K562 (cell line): ENCODE measurements around the gene ARL16. TPM values are rescaled to one million over a fixed set of nuclear protein-coding genes. Genes with fewer than 3 reads are reported as not detected.
A peak's percentile ranks its signal among the peaks of the same experiment; 100 is the strongest.

ENCODE experiments used
- ATAC-seq: fragments of 200-7000 bp; cut with Tn5 transposase; 3 replicates; pipeline ENCODE4 v1.9.1; 2020; ENCODE audit warnings: moderate library complexity
- BruUV-seq: library from RNA; stranded (reverse); fragments of 400-500 nt; replicated peaks from 2 replicates; lab custom pipeline; 2021; lab: Mats Ljungman, UMichigan
- CTCF ChIA-PET: fragments of 300-600 bp; formaldehyde crosslinking; extraction: SDS; loops from one replicate; lab custom pipeline; 2021; ENCODE audit warnings: low intra/inter-chr PET ratio; lab: Yijun Ruan, JAX
- POLR2A ChIA-PET: fragments of 300-600, 350-650 bp; sonication (Branson Sonifier 250); formaldehyde crosslinking; extraction: SDS; loops from one replicate; lab custom pipeline; 2021; ENCODE audit warnings: antibody characterized with exemption, inconsistent platforms; lab: Yijun Ruan, JAX
- DNase-seq, 4 experiments: peaks; one replicate each; pipeline versions ENCODE4 v3.0.0 to v3.0.0-alpha.2; 2011 to 2018; ENCODE audit warnings: low spot score in 3 of 4, mixed read lengths in 3 of 4; ENCODE audit errors: extremely low read depth in 1 of 4
- FAIRE-seq: peaks from 2 replicates; lab custom pipeline; 2011; peaks lifted over from hg19 to GRCh38; lab: Jason Lieb, UNC
- H2AFZ ChIP-seq: 2 replicates; pipeline ENCODE4 v1.6.0; 2011; ENCODE audit warnings: low read depth, low read length, control low read depth, inconsistent platforms
- H3K27ac ChIP-seq: fragments of 200-600 bp; 3 replicates; pipeline ENCODE4 v1.8.0; 2011; ENCODE audit warnings: low read depth, mild to moderate bottlenecking, control low read depth, inconsistent platforms, low read length, moderate library complexity, mixed read lengths; ENCODE audit errors: extremely low read depth
- H3K27me3 ChIP-seq, 2 experiments: fragments of 300-600 bp in 1 of 2; 2 replicates in 1 of 2; 3 replicates in 1 of 2; pipeline versions ENCODE4 v1.6.0 to v1.8.0; 2011; ENCODE audit warnings: inconsistent platforms in 2 of 2, low read length in 2 of 2, mild to moderate bottlenecking in 1 of 2, mixed read lengths in 1 of 2, moderate library complexity in 1 of 2; ENCODE audit not compliant: control insufficient read depth in 2 of 2, insufficient read depth in 2 of 2
- H3K36me3 ChIP-seq: fragments of 300-600 bp; 3 replicates; pipeline ENCODE4 v1.8.0; 2011; ENCODE audit warnings: mild to moderate bottlenecking, low read length, inconsistent platforms; ENCODE audit not compliant: control insufficient read depth, insufficient read depth
- H3K4me1 ChIP-seq, 2 experiments: fragments of 200-600 bp in 1 of 2; replicated peaks in 1 of 2; 2 replicates in 1 of 2; 3 replicates in 1 of 2; pipeline versions ENCODE4 v1.5.1 to v1.8.0; 2011; ENCODE audit warnings: inconsistent platforms in 2 of 2, low read length in 2 of 2, mild to moderate bottlenecking in 1 of 2, mixed read lengths in 1 of 2, moderate library complexity in 1 of 2; ENCODE audit not compliant: control insufficient read depth in 2 of 2, insufficient read depth in 2 of 2
- H3K4me2 ChIP-seq: 2 replicates; pipeline ENCODE4 v1.6.1; 2011; ENCODE audit warnings: low read length, control low read depth, inconsistent platforms, mixed read lengths; ENCODE audit not compliant: insufficient read depth
- H3K4me3 ChIP-seq: fragments of 200-600 bp; sonication (generic), shearing (Covaris generic); 2 replicates; pipeline ENCODE4 v1.5.1; 2016; ENCODE audit warnings: control low read depth, inconsistent platforms
- H3K79me2 ChIP-seq: fragments of 200-600 bp; 3 replicates; pipeline ENCODE4 v1.8.0; 2011; ENCODE audit warnings: low read length, inconsistent platforms; ENCODE audit not compliant: control insufficient read depth, insufficient read depth
- H3K9ac ChIP-seq, 2 experiments: 2 replicates each; pipeline versions ENCODE4 v1.6.0 to v1.6.1; 2011; ENCODE audit warnings: low read depth in 2 of 2, low read length in 2 of 2, control low read depth in 1 of 2, inconsistent platforms in 1 of 2, mild to moderate bottlenecking in 1 of 2, mixed read lengths in 1 of 2; ENCODE audit not compliant: insufficient read depth in 1 of 2
- H3K9me1 ChIP-seq: one replicate; pipeline ENCODE4 v1.6.0; 2011; ENCODE audit warnings: inconsistent platforms, mild to moderate bottlenecking, low read length, moderate library complexity; ENCODE audit not compliant: control insufficient read depth, insufficient read depth
- H3K9me3 ChIP-seq: replicated peaks from 2 replicates; pipeline ENCODE4 v1.5.1; 2011; ENCODE audit warnings: low read depth, low read length, inconsistent platforms; ENCODE audit not compliant: control insufficient read depth, insufficient read depth
- H4K20me1 ChIP-seq: replicated peaks from 2 replicates; pipeline ENCODE4 v1.6.1; 2011; ENCODE audit warnings: low read length, inconsistent platforms, mixed read lengths; ENCODE audit not compliant: control insufficient read depth, insufficient read depth
- GTF2F1 ChIP-seq: IDR thresholded peaks from 2 replicates; pipeline ENCODE4 v1.6.1; 2011; ENCODE audit warnings: low read depth, low read length, improper control_type of control experiment
- KDM5B ChIP-seq: fragments of 200-600 bp; sonication (generic); IDR thresholded peaks from 2 replicates; pipeline ENCODE4 v1.6.1; 2012; ENCODE audit warnings: low read depth, mild to moderate bottlenecking, moderate library complexity, low read length, control low read depth, inconsistent platforms; ENCODE audit not compliant: insufficient replicate concordance
- LCOR ChIP-seq: sonication (generic); formaldehyde crosslinking; IDR thresholded peaks from 2 replicates; pipeline ENCODE4 v1.8.0; 2022; ENCODE audit warnings: mild to moderate bottlenecking, missing genetic modification reagents
- NFIC ChIP-seq: fragments of 450-650 bp; IDR thresholded peaks from 2 replicates; pipeline ENCODE4 v1.6.1; 2017; ENCODE audit warnings: mild to moderate bottlenecking, inconsistent platforms
- SMARCE1 ChIP-seq: fragments of 450-650 bp; IDR thresholded peaks from 2 replicates; pipeline ENCODE4 v1.7.1; 2016; ENCODE audit warnings: mild to moderate bottlenecking
- ZKSCAN1 ChIP-seq: fragments of 150-350 bp; IDR thresholded peaks from 2 replicates; pipeline ENCODE4 v1.6.1; 2016; ENCODE audit warnings: low read depth, low read length
- WGBS: fragments of 100-300 bp; shearing (Covaris generic); methylation state at CpG from one replicate; pipeline ENCODE4 v1.1.6; 2016; ENCODE audit warnings: low coverage, mixed read lengths; ENCODE audit not compliant: insufficient coverage; ENCODE audit errors: missing lambda C conversion rate; 5-methylcytosine and 5-hydroxymethylcytosine counted together
- in situ Hi-C: fragments of 300-500 bp; cut with MboI; formaldehyde crosslinking; loops from 4 replicates; pipeline ENCODE4 v1.15.0; 2018; ENCODE audit warnings: inconsistent platforms, mixed read lengths
- intact Hi-C: fragments of 100-400 bp; cut with micrococcal nuclease; formaldehyde crosslinking; loops from 2 replicates; pipeline ENCODE4 v1.14.2; 2022
- polyA plus RNA-seq, 8 experiments: library from polyadenylated mRNA; depleted of rRNA in 4 of 8; stranded (reverse) in 5 of 8; unstranded in 3 of 8; fragments of >200 nt; fragmentation: Nextera tagmentation in 2 of 8; fragmentation: Illumina TruSeq in 1 of 8; extraction: Ambion mirVana in 2 of 8; extraction: Trizol in 1 of 8; gene quantifications; 2 replicates each; pipeline versions ENCODE4 v1.2.1 to v1.2.3, GENCODE V29; 2011 to 2014; ENCODE audit warnings: inconsistent platforms in 1 of 8, missing spikeins in 1 of 8
- total RNA-seq, 7 experiments: library from RNA; depleted of rRNA in 6 of 7; stranded (reverse); fragments of >200 nt in 6 of 7; fragmentation: Illumina TruSeq in 2 of 7; extraction: Trizol in 2 of 7; gene quantifications; 2 replicates each; pipeline versions ENCODE4 v1.2.1 to v1.2.3, GENCODE V29; 2011 to 2021; ENCODE audit warnings: low replicate concordance in 1 of 7

ARL16 gene
- total and polyA plus RNA-seq, 9 of the 15 experiments (the other 6 are each of a cell fraction or from before 2014, with no cell fraction given) = 5.4 to 32.4 (median 22.6) TPM

- POLR2A ChIA-PET = no interaction called here
- 60% methylated on average over 10 of the region's 10 CpGs for WGBS
- in situ Hi-C loops (no loop called here), intact Hi-C loops (no loop called here)
- Histone ChIP-seq H3K9me1 (no peaks in the 10 kb centered on the region), H4K20me1 (no peaks in the 10 kb centered on the region), H3K9ac (peak overlapping the region in 1 of 2 experiments; percentile 72; a peak in 2 of 4 replicates), H3K4me3 (no peak overlapping the region), H3K36me3 (no peaks in the 10 kb centered on the region), H3K27me3 (no peaks in the 10 kb centered on the region), H2AFZ (peak overlapping the region; percentile 26; the same call in 1 of the 2 replicates), H3K27ac (no peak overlapping the region), H3K9me3 (peaks cover 6% of the 10 kb centered on the region), H3K79me2 (no peaks in the 10 kb centered on the region), H3K4me2 (no peak overlapping the region), H3K4me1 (peaks cover 10 to 66% of the 10 kb centered on the region in 2 experiments; a peak in 4 of 5 replicates)
- ATAC-seq = peak; percentile 53
- TF ChIP-seq NFIC (peak; percentile 77), SMARCE1 (no peak), KDM5B (peak; percentile 33)
- no peak for FAIRE-seq
- BruUV-seq = no TSS peak
- DNase-seq = peak in 2 of 4 experiments; percentile 37 to 42
- CTCF ChIA-PET = no interaction called here
Observed at GRCh38 chr17:81651692-81652091, 31.9 kb downstream of the ARL16 start.

- Histone ChIP-seq H3K27ac (no peak overlapping the region), H3K9me3 (peaks cover 6% of the 10 kb centered on the region), H2AFZ (no peak overlapping the region), H3K27me3 (no peaks in the 10 kb centered on the region), H3K4me3 (no peak overlapping the region), H3K79me2 (no peaks in the 10 kb centered on the region), H3K4me1 (peaks cover 12 to 66% of the 10 kb centered on the region in 2 experiments; a peak in 4 of 5 replicates), H4K20me1 (no peaks in the 10 kb centered on the region), H3K9me1 (no peaks in the 10 kb centered on the region), H3K36me3 (no peaks in the 10 kb centered on the region), H3K9ac (no peak overlapping the region; a peak in 1 of 4 replicates), H3K4me2 (no peak overlapping the region)
- no TSS peak for BruUV-seq
- in situ Hi-C loops (no loop called here), intact Hi-C loops (no loop called here)
- WGBS = 64% methylated on average over 8 of the region's 9 CpGs
- CTCF ChIA-PET = interaction anchor here (0.5 kb wide), 1 partner anchor 33 kb away, joined by 3 read pairs; the partner anchor contains the start of genes ARL16 and HGS
- ATAC-seq (no peak), FAIRE-seq (no peak), DNase-seq (no peak)
- POLR2A ChIA-PET = no interaction called here
- TF ChIP-seq GTF2F1 = no peak
- TF ChIP-seq ZKSCAN1 = 0 out of 2 replicates have a peak, but pooled peaks have one; percentile 15
- no peak for TF ChIP-seq LCOR (CRISPR knock-in tag)
Observed at GRCh38 chr17:81650951-81651350, 32.6 kb downstream of the ARL16 start.
